NCI-H2029 treated with DMSO at 0.1 percent for 48 hours (cell line): Measurements from ENCODE around the gene AP3B1.
"Not testable (repeated sequence)": the region's sequence is repeated elsewhere in the genome, so short reads cannot be mapped to it uniquely, and the experiment has no call there.

Experiments used
- DNase-seq: peaks from one replicate; lab custom pipeline; 2025; lab: John Stamatoyannopoulos, UW

Gene AP3B1

GRCh38 chr5:78065663-78066062 lies 228.8 kb downstream of the AP3B1 start:
- DNase-seq = no peak

- no peak for DNase-seq
These were observed 229.5 kb downstream of the AP3B1 start for GRCh38 chr5:78064941-78065472.

DNA sequence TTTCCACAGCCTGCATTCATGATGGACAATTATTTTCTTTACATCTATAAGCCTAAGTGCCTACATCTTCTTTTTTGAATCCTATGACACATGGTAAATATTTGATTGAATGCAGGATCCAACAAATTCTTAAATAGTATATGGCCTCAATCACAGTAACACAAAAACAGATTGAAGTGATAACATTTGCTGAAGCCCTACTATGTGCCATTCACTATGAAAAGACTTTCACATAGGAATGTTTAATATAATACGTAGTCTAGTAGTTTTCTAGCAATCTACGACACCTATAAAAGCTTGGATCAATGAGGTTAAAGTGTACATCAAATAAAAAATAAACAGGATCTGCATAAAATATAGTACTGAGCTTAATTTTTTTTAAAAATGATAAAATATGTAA lies 231.0 kb downstream of the AP3B1 start:
- no peak for DNase-seq

DNA sequence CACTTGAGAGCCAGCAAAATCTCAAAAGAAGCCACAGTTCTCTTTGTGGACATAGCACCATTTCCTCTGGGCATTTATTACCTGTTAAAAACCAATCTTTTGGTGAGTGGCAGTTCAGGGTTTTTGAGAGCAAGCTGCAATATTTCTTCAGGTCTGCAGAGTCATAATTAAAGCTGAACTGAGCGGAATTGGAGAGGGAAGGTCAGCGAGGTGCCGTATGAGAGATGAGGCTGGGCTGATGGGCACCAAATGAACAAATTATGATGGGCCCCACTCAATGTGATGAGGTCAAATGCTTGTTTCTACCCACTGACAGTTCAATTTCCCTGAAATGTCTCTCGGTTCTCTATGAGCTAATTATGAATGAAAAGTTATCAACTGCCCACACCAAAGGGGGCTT lies 231.9 kb downstream of the AP3B1 start:
- DNase-seq = no peak

GRCh38 chr5:78060421-78060820 lies 234.1 kb downstream of the AP3B1 start:
- DNase-seq = no peak

DNA sequence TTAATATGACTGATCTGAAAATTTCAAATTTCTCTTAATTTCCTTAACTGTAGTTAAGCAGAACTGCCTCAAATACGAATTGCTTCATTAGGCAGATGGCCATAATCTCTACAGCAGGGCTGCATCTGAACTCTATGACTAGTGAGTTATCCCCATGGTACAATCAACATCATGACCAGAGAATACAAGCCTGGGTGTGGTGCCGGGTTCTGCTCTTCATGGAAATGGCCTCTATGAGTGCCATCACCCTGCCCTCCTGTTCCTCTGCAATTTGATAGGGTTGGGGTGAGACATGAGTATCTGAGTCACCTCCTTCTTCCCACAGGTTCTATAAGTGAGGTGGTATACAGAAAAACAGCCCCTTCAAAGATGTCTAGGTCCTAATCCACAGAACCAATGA lies 235.9 kb downstream of the AP3B1 start:
- DNase-seq = no peak

- DNase-seq = no peak
These were observed 237.5 kb downstream of the AP3B1 start for GRCh38 chr5:78056901-78057514.

DNA sequence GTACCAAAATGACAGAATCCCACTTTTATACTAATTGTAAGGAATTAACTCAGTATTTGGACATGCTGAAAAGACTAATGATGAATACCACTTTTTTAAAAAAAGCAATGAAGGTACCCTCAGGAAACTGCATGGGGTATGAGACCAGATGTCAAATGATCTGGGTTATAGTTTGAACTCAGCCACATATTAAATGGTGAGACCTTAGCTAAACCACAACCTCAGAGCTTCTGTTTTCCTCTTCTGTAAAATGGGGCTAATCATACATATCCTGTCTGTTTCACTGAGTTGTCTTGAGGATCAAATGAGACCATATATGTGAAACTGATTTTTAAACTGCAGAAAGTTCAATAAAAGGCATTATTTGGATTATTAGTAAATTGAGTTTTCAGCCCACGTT lies 238.4 kb downstream of the AP3B1 start:
- no peak for DNase-seq

DNA sequence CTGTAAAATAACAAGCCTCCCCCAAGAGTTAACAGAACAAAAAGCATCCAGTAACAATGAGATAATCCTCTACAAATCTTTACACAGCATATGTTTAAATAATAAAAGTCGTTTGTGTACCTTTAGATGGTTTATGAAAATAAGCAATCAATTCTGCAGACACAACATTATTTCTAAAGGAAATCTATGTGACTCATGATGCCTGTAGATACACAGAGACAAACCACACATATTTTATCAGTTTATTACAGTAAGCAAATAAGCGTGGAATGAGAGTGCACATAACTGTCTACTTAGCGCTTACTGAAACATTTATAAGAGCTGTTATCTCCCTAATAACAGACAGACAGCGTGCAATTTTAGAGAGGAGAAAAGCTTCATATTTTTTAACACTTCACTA lies 243.6 kb downstream of the AP3B1 start:
- no peak for DNase-seq

DNA sequence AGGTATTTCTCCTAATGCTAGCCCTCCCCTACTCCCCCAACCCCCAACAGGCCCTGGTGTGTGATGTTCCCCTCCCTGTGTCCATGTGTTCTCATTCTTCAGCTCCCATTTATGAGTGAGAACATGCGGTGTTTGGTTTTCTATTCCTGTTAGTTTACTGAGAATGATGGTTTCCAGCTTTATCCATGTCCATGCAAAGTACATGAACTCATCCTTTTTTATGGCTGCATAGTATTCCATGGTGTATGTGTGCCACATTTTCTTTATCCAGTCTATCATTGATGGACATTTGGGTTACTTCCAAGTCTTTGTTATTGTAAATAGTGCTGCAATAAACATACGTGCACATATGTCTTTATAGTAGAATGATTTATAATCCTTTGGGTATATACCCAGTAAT lies 247.7 kb downstream of the AP3B1 start:
- DNase-seq = not testable (repeated sequence)

- no peak for DNase-seq
These were observed 248.5 kb downstream of the AP3B1 start for GRCh38 chr5:78046006-78046405.

DNA sequence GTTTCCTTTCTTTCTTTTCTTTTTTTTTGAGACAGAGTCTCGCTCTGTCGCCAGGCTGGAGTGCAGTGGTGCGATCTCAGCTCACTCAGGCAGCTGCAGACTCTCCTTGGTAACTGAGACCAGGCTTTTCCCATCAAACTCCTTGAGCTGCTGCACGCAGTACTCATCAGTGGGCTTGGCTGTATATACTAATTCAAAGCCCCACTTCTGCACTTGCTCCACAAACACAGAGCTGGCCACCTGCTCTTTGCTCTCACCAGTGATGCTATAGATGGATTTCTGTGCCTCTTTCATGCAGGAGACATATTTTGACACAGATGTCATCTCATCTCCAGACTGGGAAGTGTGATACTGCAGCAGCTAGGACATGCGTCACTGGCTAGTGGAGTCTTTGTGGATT lies 252.7 kb downstream of the AP3B1 start:
- DNase-seq = no peak

- no peak for DNase-seq
These were observed 269.0 kb downstream of the AP3B1 start for GRCh38 chr5:78025540-78025939.

DNA sequence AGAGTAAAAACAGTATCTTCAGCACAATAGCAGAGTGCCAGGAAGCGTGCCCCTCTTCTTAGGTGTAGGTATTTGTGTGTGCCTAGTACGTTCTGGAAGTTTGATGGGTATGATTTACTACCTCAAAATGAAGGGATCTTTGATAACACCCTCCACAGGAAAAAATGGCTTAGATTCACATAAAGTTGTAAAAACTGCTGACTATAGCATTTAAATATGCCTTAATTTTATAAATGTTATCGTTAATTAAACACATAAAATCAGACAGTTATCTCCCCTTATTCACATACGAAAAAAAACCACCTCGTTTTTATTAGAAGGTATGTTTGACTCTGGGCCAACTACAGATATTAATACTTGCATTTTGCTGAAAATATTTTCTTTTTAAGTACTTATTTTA lies 274.8 kb downstream of the AP3B1 start:
- no peak for DNase-seq

DNA sequence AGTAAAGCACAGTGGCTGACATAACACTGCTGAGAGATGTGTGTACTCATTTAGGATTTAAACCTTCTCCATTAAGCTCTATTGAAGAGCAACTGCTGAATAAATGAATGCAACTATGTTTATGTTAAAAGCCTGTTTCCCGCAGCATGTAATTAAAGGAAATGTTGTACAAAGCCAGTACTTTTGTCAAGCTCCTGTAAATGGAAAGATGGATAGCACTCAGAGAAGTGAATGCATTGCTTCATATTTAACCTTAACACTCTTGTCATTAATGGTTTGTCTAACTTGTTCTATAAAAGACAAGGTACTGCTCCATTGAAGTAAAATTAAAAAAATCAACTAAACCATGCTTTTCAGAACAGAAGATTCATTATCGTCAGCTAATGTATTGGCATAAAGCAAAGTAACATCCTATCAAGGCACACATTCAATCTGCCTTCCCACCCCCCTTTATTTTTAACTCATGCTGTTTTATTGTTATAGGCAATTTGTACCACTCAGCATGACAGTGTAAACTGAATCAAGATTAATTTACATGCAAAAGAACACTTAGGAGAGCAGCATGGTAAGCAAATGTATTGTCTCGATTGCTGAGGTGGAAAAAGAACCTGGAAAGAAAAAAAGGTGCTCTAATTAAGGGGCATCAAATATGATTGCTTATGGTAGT lies 277.5 kb downstream of the AP3B1 start:
- peak; percentile 16 for DNase-seq

DNA sequence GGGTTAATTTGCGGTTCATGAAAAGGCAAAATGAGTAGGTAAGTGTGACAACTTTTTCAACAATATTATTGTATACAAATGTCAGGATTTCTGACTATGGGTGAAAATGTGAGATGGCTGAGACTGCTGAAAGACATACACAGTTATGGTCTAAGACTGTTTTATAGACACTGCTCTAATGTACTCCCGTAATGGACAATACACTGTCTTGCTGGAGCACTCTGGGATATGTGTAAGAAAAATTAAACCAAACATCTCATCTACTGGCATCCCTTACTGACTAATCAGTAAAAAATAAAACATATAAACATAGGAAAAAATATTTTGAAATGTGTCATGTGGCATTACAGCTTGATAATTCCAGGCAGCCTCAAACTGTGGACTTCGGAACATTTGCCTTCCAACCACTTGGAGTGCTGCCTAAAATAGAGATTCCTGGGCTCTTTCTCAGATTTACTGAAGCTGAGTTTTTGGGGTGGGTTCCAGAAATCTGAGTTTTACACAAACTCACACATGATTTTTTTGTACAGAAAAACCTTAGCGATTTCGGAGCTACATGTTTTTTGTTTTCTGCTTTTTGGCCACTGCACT lies 284.5 kb downstream of the AP3B1 start:
- DNase-seq = no peak

GRCh38 chr5:78008356-78008967 lies 286.0 kb downstream of the AP3B1 start:
- peak; percentile 36 for DNase-seq

- no peak for DNase-seq
These were observed 287.3 kb downstream of the AP3B1 start for GRCh38 chr5:78007233-78007632.

GRCh38 chr5:78006449-78006848 lies 288.0 kb downstream of the AP3B1 start:
- DNase-seq = no peak

DNA sequence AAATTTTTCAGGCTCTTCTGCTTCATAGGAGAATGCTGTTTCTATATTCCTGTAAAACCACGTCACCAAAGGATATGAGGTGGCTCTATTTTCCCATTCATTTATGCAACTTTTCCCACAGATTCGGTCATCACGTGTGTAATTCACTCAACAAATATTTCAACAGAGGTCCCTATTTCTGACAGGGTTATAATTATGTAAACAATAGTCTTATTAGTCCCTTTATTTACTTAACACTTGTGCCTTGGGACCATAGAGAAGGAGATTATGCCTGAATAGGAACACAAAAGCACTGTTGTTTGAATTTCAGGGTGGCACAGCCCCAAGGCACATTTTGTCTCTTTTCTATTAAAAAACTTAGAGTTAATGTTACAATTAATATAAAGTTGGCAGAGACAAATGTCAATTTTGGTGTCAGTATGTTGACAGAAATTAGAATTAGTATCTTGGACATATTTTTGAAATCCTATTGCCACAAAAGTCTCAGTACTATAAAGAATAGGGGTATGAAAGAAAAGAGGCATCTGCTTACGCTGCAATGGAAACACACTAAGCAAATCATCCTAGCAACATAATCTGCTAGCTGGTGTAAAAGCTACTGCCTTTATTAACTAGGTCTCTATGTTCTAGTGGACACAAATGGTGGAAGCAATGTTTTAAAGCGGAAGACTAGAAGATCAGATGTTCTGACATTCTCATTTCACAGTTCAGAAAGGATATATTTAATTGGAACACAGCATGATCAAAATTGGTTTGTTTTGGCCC lies 289.3 kb downstream of the AP3B1 start:
- DNase-seq = peak; percentile 45

DNA sequence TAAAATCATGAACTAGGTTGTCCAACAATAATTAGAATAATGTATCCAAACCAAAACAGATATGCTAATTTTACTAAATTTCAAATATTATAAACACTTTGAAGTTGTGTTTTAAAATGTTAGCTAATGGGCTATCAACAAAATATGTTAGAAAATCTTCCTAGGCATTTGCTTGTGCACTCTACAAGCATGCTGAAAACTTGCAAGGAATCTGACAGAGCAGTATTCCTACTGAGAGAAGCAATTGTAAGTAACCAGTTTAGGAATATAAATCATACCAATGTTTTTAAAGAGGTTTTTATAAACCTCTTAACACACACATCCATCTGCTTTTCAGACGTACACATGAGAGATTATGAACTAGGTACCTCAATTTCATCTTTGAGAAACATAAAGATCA lies 289.9 kb downstream of the AP3B1 start:
- no peak for DNase-seq

- DNase-seq = peak; percentile 35
These were observed 290.6 kb downstream of the AP3B1 start for GRCh38 chr5:78003919-78004318.
